Fibroblast of gingiva (primary cell): ENCODE measurements around the gene IFIT2.
A peak's percentile ranks its signal among the peaks of the same experiment; 100 is the strongest.
"Not testable (repeated sequence)": the region's sequence is repeated elsewhere in the genome, so short reads cannot be mapped to it uniquely, and the experiment has no call there.

ENCODE experiments used
- DNase-seq: peaks from one replicate; pipeline ENCODE4 v3.0.0-alpha.2; 2011; ENCODE audit warnings: low read depth

Gene IFIT2

DNA sequence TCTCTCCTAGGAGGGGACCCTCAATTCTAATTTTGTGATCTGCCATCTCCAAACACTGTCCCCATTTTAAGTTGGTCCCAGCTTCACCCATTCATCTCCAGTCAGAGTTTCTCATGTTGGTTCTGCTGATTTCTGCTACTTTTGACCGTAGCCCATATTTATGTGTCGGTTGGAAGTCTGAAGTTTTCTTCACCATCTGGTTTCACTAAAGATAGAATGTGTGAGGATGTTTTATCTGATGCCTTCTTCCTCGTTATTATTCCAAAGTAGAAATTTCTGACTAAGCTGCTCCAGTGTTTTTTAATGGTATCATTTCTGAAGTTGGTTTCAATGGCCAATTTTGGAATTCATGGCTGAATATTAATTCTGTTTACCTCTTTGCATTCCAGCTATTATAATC, 21.3 kb upstream of the IFIT2 start:
- no peak for DNase-seq

DNA sequence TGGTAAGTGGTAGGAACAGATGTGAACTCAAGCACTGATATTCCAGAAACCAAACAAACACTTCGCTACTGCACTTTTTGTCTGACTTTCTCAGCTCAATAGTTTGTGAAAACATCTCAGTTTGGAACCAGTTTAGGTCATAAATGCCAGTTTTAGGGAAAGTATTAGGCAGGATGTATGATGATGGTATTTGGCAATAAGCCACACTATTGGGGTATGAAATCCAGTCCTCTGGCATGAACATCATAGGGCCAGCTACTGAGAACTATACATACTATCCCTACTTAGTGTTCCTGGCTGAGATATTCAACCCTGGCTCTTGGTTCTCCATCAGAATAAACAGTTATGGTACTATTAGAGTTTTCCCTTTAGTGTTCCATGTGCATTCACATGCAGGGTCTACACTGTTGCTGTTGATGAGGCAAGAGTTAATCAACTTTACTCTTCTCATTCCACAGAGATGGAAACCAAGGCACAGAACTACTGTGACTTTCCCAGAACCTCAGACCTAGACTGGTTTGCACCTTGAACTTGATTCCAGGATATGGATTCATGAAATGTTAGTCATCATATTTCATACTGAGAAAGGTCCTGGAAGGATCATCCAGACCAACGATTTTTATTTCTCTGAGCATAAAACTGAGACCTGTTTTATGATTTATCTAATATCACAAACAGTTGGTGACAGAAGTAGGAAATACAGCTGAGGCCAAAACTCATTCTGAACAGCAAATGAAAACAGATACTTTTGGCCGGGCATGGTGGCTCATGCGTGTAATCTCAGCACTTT, 20.0 kb upstream of the IFIT2 start:
- DNase-seq, result peak; percentile 50

- DNase-seq, result no peak
Observed at GRCh38 chr10:89283025-89283935, 18.6 kb upstream of the IFIT2 start.

DNA sequence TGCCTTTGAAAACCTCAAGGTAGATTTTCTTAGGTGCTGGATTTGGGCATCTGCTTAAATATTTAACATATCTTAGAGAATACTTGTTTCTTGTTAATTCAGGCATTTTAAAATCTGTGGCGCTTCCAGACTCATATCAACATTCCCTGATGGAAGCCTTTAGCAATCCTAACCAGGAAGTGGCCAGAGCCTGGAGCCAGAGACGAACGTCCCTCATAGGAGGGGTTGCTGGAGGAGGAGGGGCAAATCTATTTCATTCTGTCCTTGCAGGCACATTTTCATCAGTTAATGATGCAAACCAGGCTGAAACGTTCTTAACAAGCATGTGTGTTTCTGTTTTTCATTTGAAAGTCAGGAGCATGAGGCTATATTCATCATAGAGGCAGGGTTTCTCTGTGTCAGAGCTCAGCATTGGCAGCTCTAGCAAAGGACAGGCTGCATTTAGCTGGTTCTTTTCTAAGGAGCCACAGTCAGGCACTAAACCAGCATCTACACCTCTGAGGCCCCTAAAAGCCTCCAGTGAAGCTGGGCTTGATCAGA, 17.8 kb upstream of the IFIT2 start:
- DNase-seq, result peak; percentile 94

GRCh38 chr10:89284711-89285110, 17.1 kb upstream of the IFIT2 start:
- DNase-seq, result not testable (repeated sequence)

DNA sequence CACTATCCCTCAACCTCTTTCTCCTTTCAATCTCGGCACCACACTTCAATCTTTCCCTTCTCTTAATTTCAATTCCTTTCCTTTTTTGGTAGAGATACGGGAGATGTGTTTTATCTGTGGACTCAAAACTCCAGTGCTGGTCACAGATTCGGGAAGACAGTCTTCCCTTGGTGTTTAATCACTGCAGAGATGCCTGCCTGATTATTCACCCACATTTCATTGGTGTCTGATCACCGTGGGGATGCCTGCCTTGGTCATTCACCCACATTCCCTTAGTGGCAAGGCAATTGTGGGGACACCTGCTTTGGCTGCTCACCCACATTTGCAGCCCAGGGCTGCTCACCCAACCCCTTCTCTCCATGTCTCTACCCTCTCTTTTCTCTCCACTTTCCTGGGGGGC, 16.5 kb upstream of the IFIT2 start:
- DNase-seq, result not testable (repeated sequence)

- no peak for DNase-seq
Observed at GRCh38 chr10:89294721-89295239, 7.1 kb upstream of the IFIT2 start.

- peak; percentile 73 for DNase-seq
Observed at GRCh38 chr10:89295597-89295996, 6.2 kb upstream of the IFIT2 start.

DNA sequence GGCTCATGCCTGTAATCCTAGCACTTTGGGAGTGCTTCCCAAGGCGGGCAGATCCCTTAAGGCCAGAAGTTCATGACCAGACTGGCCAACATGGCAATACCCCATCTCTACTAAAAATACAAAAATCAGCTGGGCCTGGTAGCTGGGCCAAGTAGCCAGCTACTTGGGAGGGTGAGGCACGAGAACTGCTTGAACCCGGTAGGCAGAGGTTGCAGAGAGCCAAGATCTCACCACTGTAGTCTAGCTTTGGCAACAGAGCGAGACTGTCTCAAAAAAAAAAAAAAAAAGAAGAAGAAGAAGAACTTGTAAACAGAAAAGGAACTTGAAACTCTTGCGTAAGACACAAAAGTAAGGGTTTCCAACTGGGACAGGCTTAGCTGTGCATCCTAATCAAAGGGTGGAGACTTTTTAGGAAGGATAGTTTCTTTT, 5.6 kb upstream of the IFIT2 start:
- peak; percentile 94 for DNase-seq

- no peak for DNase-seq
Observed at GRCh38 chr10:89297356-89297755, 4.5 kb upstream of the IFIT2 start.

DNA sequence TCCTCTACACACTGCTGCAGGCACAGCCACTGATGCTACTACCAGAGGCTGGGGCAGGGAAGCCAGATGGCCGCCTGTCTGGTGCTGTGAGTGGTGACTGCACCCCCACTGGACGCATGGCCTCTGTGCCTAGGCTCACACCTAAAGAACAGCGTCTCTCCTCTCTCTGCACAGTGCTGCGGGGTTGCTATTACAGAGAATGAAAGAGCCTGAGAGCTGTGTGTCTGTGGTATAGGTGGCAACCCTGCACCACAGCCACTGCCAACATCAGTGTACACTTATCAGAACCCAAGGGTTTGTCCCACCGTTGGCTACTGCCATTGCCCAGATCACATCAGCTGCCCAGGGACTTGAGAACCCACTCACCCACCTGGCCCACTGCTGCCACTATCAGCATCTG, 4.1 kb upstream of the IFIT2 start:
- no peak for DNase-seq

- no peak for DNase-seq
Observed at GRCh38 chr10:89299031-89299430, 2.8 kb upstream of the IFIT2 start.

DNA sequence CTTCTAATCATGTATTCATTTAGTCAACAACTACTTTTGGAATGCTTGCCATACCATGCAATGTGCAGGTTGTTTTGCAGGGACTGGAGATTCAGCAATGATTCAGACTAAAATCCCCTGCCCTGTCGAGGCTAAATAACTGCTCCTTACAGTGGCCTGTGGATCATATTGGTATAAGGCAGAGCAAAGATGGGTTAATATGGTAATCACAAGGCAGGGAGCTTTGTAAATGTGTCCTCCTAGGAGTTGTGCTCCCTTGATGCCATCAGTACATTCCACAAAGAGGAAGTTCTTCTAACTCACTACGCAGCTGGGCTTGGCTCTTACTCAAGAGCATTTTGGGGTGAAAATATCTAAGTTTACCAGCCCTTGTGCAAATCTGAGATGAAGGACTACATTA, 614 bp upstream of the IFIT2 start:
- DNase-seq, result peak; percentile 52

DNA sequence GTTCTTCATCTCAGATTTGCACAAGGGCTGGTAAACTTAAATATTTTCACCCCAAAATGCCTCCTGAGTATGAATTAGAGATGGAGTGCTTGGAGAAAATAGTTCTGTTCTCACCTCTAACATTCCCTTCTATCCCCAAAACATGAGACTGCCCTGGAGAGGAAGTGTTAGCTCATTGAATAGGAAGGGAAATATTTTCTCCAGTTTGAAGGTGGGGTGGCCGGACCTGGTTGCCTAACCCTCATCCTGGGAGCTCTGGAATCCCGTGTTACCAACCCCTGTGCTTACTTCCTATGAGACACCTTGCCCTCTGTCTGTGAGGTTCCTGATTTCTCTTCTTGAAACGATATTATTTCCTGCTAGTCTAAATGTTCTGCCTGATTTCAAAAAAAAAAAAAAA, 779 bp downstream of the IFIT2 start:
- DNase-seq, result no peak

GRCh38 chr10:89303161-89303560, 1.3 kb downstream of the IFIT2 start:
- DNase-seq, result no peak

- DNase-seq, result no peak
Observed at GRCh38 chr10:89304026-89304425, 2.2 kb downstream of the IFIT2 start.

DNA sequence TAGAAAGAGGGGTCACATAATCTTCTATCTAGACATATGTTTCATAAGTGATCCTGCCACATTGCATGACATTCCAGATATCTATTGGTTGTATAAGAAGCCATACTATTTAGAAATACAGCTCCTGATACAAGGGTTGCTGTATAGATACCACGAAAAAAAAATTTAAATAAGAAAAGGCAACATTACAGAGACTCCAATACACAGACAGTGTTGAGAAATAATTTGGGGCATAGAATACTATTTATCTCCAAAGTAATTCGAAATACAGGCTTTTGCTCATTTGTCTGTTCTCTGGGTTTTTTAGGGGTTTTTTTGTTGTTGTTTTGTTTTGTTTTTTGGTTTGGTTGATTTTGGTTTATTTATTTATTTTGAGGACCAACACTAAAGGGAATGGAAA, 2.6 kb downstream of the IFIT2 start:
- no peak for DNase-seq

GRCh38 chr10:89304925-89305324, 3.1 kb downstream of the IFIT2 start:
- DNase-seq, result no peak

- no peak for DNase-seq
Observed at GRCh38 chr10:89305766-89306433, 4.1 kb downstream of the IFIT2 start.

- no peak for DNase-seq
Observed at GRCh38 chr10:89306434-89307268, 4.8 kb downstream of the IFIT2 start.

GRCh38 chr10:89307269-89307577, 5.4 kb downstream of the IFIT2 start:
- DNase-seq, result no peak
